ENCODE results near the gene IMP4.

DNA sequence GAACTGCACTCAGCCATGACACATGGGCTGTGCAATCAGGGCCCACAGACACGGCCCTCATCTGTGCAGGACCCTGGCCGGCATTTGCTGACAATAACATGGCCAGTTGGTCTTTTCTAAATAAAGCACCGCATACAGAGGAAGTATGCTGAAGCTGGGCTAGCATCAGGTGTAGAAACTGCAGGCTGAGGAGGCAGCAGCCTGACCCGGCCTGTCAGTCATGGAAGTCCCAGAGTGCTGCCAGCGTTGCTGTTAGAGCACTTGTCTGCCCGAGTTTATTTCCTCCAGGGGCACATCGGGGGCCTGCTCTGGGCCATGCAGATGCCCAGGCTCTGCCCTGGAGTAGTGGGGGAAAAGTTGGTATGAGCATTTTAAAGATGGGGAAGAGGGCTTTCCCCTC lies 9.0 kb downstream of the IMP4 start:
- TF ChIP-seq ZFP3 (tag by site-specific recombination; IDR thresholded peaks at IDR 0.05; ENCODE audit: low read depth) (no peak), BCL11A (tag by site-specific recombination; IDR thresholded peaks at IDR 0.05; ENCODE audit: low read depth) (no peak), ZNF544 (tag by site-specific recombination; IDR thresholded peaks at IDR 0.05) (no peak)
- TF ChIP-seq, protein P1, sequence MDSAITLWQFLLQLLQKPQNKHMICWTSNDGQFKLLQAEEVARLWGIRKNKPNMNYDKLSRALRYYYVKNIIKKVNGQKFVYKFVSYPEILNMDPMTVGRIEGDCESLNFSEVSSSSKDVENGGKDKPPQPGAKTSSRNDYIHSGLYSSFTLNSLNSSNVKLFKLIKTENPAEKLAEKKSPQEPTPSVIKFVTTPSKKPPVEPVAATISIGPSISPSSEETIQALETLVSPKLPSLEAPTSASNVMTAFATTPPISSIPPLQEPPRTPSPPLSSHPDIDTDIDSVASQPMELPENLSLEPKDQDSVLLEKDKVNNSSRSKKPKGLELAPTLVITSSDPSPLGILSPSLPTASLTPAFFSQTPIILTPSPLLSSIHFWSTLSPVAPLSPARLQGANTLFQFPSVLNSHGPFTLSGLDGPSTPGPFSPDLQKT (IDR thresholded peaks at IDR 0.05; ENCODE audit: borderline replicate concordance, low read depth, low read length): no peak
- TF ChIP-seq, protein P2, sequence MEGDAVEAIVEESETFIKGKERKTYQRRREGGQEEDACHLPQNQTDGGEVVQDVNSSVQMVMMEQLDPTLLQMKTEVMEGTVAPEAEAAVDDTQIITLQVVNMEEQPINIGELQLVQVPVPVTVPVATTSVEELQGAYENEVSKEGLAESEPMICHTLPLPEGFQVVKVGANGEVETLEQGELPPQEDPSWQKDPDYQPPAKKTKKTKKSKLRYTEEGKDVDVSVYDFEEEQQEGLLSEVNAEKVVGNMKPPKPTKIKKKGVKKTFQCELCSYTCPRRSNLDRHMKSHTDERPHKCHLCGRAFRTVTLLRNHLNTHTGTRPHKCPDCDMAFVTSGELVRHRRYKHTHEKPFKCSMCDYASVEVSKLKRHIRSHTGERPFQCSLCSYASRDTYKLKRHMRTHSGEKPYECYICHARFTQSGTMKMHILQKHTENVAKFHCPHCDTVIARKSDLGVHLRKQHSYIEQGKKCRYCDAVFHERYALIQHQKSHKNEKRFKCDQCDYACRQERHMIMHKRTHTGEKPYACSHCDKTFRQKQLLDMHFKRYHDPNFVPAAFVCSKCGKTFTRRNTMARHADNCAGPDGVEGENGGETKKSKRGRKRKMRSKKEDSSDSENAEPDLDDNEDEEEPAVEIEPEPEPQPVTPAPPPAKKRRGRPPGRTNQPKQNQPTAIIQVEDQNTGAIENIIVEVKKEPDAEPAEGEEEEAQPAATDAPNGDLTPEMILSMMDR (tag by site-specific recombination; IDR thresholded peaks at IDR 0.05): no peak
